Kasumi-1 (cell line): ENCODE measurements around the gene APOBEC4.

Source experiments
- DNase-seq, 2 experiments: peaks; one replicate each; lab custom pipeline; 2025; lab: John Stamatoyannopoulos, UW

The APOBEC4 gene

DNA sequence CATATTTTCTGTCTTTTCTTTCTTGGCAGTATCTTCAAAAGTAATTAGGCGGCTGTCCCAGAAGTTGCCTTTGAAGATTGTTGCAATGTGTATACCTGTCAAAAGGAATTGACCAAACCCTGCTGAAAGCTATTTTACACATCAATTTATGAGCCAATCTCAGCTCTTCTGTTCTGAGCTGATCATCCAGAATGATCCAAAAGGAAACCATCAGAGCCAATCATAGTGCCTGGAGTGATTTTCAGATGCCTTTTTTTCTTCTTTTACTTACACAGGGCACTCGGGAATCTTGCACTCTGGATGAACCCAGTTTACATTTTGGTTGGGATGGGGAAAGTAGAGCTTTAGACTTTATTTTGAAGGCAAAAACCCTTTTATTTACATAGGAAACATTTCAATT lies 21.8 kb upstream of the APOBEC4 start:
- DNase-seq, result no peak

DNA sequence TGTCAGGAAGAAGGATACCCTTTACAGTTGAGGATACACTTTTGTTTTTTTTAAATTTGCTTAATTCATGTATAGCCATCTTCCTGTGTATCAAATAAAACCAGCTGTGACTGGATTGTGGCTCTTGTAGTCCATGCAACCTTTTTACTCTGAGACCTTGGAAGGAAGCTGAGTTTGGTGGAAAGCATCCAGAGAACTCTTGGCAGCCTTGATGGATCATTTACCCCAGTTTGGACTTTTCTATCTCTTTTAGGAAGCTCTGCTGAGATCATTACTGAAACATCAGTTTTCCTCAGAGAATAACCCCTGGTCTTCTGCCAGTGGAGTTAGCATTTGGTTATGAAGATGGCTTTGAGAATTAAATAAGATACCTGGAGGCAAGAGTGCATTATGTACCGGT lies 21.2 kb upstream of the APOBEC4 start:
- no peak for DNase-seq

DNA sequence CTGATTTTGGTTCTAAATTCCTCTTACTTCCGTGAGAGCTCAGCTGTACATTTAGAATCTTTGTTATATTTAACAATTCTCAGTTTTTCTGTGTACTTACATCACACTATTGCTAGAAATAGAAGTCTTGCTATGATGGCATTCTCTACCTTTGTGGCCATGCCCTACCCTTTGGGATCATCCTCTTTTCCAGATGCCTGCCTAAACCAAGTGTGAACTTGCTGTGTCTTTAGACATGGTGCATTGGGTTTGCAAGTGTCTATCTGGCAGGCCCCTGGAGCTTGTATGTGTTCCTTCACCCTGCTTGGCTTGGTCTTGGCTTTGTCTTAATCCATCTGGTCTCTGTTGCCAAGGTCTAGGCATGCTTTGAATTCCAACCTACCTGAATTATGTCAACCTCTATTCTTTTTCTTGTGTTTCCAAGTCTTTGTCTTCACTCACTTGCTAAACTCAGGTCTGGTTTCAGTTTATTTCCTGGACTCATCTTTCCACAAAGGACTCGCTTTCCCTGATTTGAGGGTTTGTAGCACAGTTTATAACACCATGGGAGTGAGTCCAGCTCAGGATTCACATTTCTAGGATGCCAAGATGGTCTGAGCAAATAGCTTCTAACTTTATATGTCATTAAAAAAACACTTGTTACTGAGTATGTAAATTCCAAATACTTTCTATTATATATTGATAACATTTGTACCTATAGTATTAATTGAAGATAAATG lies 20.6 kb upstream of the APOBEC4 start:
- no peak for DNase-seq

DNA sequence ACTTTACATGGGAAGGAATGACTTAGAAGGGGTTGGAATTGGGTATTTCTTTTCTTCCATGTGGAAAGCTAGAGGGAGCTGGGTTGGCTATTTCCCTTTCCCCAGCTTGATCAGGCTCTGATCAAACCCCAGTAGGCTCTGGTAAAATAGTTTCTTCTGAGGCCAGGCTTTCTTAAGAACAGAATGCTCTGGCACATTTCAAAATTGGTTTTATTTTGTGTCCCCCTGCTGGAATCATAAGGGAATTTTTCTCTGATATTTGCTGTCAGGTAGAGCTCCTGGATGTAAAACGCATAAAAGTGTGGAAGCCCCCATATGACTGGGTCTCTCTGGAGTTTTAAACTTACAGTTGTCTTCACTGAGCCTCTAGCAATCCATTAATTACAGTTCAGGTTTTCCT lies 17.1 kb upstream of the APOBEC4 start:
- no peak for DNase-seq

DNA sequence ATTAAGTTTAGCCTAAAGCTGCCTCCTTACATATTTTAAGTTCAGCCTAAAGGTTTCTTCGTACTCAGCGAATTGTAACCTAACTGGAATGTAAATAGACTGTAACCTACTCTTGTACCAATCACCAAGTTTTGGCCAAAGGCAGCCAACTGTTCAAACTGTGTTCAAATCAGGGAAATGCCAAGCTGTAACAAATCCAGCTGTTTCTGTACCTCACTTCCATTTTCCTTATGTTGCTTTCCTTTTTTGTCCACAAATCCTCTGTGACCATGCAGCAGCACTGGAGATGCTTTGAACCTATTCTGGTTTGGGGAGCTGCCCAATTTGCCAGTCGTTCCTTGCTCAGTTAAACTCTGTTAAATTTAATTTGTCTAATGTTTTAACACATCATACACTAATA lies 3.2 kb upstream of the APOBEC4 start:
- DNase-seq, result no peak

DNA sequence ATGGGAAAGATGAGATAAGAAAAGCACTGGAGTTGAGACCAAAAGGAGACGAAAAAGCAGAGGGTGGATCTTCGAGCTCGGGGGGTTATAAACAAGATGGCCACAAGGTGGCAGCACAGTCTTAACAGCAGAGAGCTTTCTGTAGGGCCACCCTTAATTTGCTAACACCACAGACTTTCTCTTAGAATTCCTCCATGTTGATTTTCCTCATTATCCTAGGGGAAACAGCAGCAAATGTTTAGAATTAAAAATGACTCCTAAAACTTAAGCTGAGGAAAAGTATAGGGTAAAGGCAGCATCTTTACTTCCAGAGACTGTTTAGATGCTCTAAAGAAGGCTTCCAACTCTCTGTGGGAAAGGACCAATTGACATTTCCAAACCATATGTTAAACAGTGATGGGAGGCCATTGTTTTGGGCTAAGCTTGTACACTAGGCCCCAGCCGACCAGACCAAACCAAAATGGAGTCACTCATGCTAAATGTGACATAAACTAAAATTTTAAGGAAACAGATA lies 2.5 kb upstream of the APOBEC4 start:
- peak; percentile 81 to 91 for DNase-seq

DNA sequence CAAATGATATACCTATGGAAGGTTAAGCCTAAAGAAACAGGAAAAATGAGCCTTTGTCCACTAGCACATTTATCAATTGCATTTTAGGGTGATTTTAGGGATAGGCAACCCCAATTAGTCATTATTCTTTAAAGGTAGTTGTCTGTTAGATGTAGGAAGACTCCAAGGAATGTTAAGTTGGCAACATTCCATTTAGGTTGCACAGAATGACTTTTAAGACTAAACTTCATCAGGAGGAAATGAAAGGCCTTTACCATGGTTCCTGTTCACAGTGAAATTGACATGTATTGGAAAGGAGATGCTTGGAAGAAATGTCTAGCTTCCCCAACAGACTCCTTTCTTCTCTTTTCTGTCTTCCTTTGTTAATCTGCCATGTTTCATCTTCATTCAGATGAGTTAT lies 1.6 kb upstream of the APOBEC4 start:
- no peak for DNase-seq

DNA sequence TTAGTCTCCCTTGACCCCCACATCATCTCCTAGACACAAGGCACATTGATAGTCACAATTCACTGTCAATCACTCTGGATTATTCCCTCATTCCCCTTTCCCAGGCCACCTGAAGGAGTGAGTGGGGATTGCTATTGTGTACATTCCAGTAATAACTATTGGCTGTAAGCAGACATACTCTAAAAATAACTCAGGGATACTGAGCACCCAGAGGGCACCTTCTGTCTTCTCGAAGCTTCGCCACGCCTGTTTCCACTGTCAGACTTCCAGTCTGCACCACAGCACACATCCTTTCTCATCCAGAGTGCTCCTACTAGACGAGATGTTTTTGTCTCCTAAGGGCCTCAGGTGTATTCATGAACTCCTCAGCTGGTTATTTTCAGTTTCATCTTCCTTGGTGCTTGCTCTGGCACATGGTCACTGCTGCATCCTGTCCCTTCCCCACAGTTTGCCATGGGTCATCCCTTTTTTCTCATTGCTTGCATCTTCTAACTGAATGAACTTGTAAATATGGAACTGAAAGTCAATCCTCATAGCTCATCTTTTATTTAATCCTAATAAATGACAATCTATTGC lies 848 bp upstream of the APOBEC4 start:
- no peak for DNase-seq

DNA sequence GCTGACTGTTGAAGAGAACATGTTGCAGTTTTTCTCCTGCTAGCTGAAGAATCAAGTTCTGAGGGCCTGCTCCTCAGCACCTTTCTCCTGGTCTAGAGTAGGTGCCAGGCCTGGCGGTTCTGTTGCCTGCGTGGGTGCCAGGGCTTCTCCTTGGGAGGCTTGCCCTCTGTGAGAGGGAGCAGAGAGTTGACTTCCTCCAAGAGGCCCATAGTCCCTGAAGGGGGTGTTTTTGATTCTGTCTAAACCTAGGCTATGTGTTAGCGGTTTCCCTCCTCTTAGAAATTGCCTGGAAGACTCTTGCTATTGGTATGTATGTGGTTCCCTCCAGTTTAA lies 312 bp upstream of the APOBEC4 start:
- no peak for DNase-seq

DNA sequence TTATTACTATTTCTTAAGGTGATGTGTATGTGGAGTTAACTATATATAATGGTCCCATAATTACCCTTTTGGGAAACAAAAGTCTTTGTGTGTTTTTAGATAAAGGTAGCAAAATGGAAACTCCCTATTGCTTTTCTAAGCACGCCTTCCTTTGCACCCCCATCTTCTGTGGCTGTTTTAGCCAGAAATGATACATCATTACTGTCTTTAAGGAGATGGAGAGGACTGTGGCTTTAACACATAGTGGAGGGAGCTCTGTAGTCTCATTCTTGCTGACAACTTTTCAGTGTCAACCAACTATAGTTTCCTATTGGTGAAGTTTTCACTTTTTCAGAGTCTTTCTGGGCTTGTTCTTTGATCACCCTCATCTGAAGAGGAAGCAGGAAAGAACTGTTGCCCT lies 1.0 kb downstream of the APOBEC4 start:
- no peak for DNase-seq

DNA sequence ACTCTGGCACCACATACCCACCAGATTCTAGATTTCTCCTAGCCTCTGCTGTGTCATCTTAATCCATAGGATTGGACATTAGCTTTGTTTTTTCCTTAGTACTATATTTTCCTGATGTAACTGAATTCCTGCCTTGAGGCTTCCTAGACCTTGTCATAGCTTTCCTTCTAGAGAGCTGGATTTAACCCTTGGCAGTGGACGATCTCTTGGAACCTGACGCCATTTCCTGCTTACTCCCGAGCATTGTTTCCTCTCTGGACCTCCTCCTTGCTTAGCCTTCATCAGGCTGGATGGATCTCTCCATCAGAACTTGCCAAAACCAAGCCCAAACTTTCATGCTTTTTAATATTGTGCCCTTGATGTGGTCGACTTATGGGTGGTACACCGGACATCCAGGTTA lies 1.5 kb downstream of the APOBEC4 start:
- DNase-seq, result no peak

DNA sequence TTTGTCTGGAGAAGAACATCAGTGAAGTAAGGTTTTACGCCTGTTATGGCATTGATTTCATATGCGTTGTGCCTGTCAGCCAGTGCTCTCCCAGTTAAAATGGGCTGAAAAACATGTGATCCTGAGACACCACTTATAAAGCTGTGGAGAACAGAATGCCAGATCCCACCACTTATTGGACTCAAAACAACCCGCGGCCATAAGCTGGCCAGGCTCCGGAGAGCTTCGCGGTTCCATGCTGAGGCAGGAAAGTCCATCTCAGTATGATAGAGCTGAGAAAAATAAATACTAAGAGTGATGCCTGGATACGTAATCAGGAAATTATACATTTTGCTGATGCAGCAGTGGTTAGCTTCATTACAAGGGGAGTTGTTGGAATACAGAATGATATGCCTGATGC lies 5.1 kb downstream of the APOBEC4 start:
- no peak for DNase-seq

DNA sequence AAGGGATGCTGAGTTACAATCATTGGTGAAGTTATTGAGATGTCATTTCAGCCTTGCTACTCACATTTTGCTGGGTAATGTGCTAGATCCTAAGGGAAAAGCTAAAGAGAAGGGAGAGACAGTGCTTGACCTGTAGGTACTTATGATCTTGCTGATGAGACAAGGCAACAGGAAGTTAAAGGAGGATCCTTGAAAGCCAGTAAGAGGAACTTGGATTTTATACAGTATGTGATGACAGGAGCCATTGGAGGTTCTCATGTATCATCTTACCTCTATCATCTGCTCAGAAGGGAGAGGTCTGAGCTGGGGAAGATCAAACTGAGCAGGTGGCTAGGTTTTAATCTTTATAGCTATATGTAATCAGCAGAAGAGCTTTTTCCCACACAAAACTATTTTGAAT lies 6.3 kb downstream of the APOBEC4 start:
- DNase-seq, result peak; percentile 7 to 19

DNA sequence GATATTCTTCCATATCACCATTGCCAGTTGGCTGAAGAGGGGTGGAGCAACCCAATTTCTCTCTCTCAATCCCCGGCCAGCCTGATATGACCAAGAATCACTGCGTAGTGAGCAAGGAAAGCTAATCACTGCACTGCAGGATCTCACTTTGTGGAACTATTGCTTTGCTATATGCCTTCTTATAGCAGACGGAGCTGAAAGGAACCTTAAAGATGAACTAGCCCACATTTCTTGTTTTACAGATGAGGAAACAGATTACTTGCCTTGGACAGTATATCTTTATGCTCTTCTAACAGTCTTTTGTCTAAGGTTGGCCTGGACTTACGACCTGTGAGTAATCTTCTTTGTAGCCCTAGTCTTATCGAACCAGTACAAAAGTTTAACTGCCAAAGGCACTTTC lies 7.6 kb downstream of the APOBEC4 start:
- DNase-seq, result no peak

DNA sequence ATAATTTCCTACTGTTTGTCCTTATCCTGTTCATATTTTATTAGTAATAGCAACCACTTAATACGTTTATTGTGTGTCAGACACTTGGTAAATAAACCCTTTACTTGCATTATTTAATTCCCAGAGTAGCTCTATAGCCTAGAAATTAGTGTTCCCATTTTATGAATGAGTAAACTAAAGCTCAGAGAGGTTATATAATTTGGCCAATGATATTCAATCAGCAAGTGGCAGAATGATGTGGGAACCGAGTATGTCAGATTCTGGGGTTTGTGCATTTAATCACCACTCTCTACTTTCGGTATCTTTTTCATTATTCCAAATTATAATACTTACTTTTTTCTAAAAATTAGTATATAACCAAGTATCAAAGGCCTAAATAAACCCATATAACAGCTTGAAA lies 10.9 kb downstream of the APOBEC4 start:
- DNase-seq, result no peak

DNA sequence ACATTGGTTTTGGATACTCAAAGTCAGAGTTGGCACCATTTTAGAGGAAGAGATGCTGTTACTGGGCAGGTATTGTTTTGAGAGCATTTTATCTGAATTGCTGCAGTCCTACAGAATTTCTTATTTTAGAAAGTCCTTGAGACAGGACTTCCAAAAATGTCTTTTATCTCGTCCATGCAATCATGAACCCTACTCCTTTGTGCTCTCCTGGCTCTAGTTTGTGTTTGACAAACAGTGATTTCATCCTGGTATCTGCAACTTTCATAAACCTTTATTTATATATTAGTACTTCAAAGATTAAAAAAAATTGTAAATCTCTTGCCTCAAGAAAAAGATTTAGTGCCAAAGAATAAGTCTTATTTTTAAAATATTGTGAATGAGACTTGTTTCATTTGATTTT lies 12.9 kb downstream of the APOBEC4 start:
- DNase-seq, result no peak

DNA sequence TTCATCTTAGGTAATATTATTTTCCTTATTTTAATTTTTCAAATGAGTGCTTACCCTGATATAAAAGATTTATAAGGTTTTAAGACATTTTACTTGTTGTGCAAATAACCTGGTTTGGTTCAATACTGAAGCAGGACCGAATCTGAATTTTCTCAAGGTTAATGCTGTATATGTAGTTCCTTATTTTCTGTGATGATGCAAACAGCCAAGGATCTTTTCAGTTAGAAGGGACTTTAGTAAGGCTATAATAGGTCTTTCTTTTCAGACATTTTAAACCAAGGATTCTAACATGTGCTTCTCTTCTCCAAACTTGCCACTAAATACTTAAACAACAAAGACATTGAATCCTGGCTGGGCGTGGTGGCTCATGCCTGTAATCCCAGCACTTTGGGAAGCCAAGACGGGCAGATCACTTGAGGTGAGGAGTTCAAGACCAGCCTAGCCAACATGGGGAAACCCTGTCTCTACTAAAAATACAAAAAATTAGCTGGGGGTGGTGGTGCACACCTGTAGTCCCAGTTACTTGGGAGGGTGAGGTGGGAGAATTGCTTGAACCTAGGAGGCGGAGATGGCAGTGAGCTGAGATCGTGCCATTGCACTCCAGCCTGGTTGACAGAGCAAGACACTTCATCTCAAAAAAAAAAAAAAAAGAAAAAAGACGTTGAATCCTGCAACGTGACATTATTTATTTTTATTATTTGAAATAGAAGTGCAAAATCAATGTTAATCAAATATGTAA lies 14.3 kb downstream of the APOBEC4 start:
- DNase-seq, result peak; percentile 7 to 15

DNA sequence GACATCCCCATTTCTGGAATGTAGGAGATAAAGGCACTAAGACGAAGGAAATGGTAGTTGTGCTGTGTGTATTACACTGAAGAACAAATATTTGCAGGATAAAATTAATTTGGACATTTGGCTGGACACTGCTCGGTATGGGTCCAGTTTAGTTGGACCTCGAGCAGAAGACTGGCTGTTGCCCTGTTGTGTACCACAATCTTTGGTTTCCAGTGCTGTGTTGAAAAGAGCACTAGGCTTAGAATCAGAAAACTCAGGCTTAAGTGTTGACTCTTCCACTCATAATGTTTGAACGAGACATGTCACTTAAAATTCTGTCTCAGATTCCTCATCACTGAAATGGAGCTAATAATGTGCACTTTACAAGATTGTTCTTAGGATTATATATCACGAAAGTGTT lies 16.3 kb downstream of the APOBEC4 start:
- DNase-seq, result no peak

DNA sequence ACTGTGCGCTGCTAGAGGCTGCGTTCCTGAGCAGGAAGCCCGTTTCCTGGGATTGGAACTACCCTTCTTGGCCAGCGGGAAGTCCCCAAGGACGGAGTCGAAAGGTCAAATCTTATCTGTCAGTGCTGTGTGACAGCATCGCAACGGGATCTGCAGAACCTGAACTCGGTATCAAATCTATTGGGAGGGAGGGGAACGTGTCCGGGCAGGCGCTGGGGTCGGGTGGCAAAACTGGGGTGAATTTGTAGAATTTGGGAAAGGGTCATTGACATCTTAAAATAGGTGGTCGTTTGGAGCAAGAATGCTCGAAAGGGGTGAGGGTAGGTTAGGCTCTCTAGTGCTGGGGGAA lies 16.8 kb downstream of the APOBEC4 start:
- DNase-seq, result no peak

DNA sequence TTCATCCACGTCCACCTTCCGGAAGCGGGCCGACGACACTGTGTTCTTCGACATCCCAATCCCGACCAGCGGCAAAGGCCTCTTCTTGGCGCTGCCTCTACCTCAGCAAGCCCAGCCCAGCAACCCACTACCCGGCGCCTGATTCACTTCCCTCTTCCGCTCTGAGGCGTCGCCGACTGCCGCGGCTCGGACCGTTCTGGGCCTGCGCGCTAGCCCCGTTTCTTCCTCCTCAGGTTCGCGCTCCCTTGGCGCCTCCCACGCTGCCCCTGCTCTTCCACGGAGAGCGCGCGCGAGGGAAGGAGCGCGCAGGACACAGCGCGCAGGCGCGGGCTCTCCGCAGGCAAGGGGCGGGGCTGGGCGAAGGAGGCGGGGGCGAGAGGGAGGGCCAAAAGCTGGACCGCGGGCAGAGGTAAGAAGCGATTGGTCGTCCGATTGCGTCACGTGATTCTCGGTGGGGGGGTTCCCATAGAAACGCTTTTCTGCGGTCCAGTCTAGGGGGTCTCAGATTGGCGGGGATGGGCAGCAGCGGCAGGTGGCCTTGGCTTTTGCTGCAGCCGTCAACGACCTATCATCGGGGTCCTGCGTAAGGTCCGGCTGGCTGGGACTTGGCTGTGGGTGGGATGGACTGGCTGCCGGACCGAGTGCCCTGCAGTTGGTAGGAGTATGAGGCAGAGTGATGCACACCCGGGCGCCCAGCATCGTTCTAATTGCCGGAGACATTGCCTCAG lies 17.3 kb downstream of the APOBEC4 start, which contains the start of gene ARPC5:
ARPC5 (minus strand) TSS at position 178 of the 728 bp plus-strand sequence; CDS start at position 54, 124 bp downstream.
- DNase-seq, result peak; percentile 97 to 98

DNA sequence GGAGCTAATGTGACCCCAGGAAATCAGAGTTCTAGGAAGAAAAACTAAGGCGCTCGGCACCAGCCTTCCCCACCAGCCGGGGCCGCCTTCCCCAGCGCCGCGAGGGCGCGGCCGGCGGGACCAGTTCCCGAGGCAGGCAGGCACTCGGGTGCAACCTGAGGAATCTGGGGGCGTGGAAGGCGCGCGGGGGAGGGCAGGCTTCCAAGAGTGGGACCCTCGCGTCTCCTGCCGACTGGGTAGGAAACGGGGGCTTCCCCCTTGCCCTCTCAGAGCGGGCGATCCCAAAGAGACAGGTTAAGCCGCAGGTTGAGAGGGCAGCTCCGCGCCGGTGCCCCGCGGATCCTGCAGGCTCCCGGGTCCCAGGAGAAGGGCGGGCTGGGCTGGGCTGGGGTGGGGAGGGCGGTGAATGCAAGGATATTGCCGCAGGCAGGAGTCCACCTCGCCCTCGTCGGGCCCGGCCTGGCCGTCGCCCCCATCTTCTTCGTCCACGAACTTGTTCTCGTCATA lies 18.0 kb downstream of the APOBEC4 start:
- DNase-seq, result no peak

DNA sequence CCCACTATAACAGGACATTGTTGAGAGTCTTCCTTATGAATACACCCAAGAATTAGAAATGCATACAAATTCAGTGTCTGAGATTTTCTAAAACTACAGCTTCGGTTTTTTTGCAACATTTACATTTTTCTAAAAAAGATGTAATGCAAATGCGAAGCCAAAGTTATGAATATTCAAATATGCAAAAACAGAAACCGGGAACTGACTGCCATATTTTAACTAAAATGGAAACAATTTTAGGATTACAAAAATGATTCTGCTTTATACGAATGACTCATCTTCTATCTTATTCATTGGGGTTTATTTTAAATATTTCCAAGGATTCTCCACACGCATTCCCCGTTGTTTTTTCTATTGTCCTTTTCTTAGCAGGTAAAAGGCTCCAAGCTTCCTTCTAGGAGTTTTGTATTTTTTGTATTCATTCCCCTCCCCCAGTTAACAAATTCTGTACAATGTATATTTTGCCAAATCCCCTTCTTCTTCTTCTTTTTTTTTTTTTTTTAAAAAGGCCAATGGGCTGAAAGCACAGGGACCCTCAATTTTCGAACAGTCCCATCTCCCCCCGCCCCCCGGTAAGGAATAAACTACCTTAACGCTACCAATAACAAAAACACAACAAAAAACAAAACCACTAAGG lies 18.6 kb downstream of the APOBEC4 start:
- DNase-seq, result peak in 1 of 2 experiments; percentile 16
